Measurements from ENCODE around the gene KLHL9.

DNA sequence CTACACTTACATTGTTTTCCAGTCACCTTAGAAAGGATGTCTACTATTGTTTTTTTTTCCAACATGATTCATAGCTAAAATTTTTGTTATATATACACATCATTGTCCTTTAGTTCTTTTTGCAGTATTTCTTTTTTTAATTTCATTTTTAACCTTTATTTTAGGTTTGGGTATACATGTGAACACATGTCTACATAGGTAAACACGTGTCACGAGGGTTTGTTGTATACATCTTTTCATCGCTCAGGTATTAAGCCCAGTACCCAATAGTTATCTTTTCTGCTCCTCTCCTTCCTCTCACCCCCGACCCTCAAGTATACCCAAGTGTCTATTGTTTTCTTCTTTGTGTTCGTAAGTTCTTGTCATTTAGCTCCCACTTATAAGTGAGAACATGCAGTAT lies 49.1 kb downstream of the KLHL9 start:
- no peak for TF ChIP-seq EZH2 (IDR thresholded peaks at IDR 0.05; ENCODE audit: borderline replicate concordance, low read depth, low read length, severe bottlenecking)
- no peak for TF ChIP-seq CTCF (IDR thresholded peaks at IDR 0.05; ENCODE audit: borderline replicate concordance, extremely low read depth, low read length, poor library complexity, severe bottlenecking)

All from DND-41 (cell line).